Glomerular visceral epithelial cell (primary cell): Measurements from ENCODE around the gene GPR55.

Source experiments
- DNase-seq: peaks from one replicate; pipeline ENCODE4 v3.0.0-alpha.2; 2016; ENCODE audit errors: extremely low spot score

GPR55 gene

GRCh38 chr2:230934231-230935129, 9.4 kb upstream of the GPR55 start:
- no peak for DNase-seq

GRCh38 chr2:230933521-230934180, 8.6 kb upstream of the GPR55 start:
- DNase-seq: no peak

GRCh38 chr2:230932556-230933511, 7.8 kb upstream of the GPR55 start:
- DNase-seq: no peak

- no peak for DNase-seq
Measured at GRCh38 chr2:230931556-230932231, 6.7 kb upstream of the GPR55 start.

GRCh38 chr2:230930928-230931555, 6.0 kb upstream of the GPR55 start:
- no peak for DNase-seq

- no peak for DNase-seq
Measured at GRCh38 chr2:230930149-230930780, 5.2 kb upstream of the GPR55 start.

- DNase-seq: no peak
Measured at GRCh38 chr2:230929381-230930148, 4.5 kb upstream of the GPR55 start.

GRCh38 chr2:230928701-230929380, 3.8 kb upstream of the GPR55 start:
- no peak for DNase-seq

GRCh38 chr2:230927711-230928341, 2.8 kb upstream of the GPR55 start:
- no peak for DNase-seq

- DNase-seq: no peak
Measured at GRCh38 chr2:230925879-230926765, 1.1 kb upstream of the GPR55 start.

GRCh38 chr2:230925443-230925878, 419 bp upstream of the GPR55 start:
- DNase-seq: no peak

GRCh38 chr2:230924092-230924469, 961 bp downstream of the GPR55 start:
- no peak for DNase-seq

- DNase-seq: no peak
Measured at GRCh38 chr2:230922951-230923717, 1.9 kb downstream of the GPR55 start.

GRCh38 chr2:230921806-230922595, 3.0 kb downstream of the GPR55 start:
- DNase-seq: no peak

- DNase-seq: no peak
Measured at GRCh38 chr2:230920167-230920566, 4.9 kb downstream of the GPR55 start.

GRCh38 chr2:230919681-230920080, 5.4 kb downstream of the GPR55 start:
- no peak for DNase-seq
